PC-3 (cell line): Measurements from ENCODE around the gene TMEM170B. TPM values are rescaled to one million over a fixed set of nuclear protein-coding genes. Genes with fewer than 3 reads are reported as not detected.
A peak's percentile ranks its signal among the peaks of the same experiment; 100 is the strongest.

ENCODE experiments used
- ATAC-seq: fragments of 200-7000 bp; cut with Tn5 transposase; 2 replicates; pipeline ENCODE4 v1.9.1; 2020; ENCODE audit warnings: mild to moderate bottlenecking, moderate library complexity
- BruUV-seq: library from RNA; stranded (reverse); fragments of 400-500 nt; replicated peaks from 2 replicates; lab custom pipeline; 2021; lab: Mats Ljungman, UMichigan
- CTCF ChIA-PET: fragments of 300-600 bp; sonication (Branson Sonifier 250); formaldehyde crosslinking; loops from one replicate; lab custom pipeline; 2022; ENCODE audit warnings: antibody characterized with exemption; lab: Charles Lee
- POLR2A ChIA-PET: fragments of 300-600 bp; sonication (Branson Sonifier 250); formaldehyde crosslinking; loops from one replicate; lab custom pipeline; 2022; ENCODE audit warnings: antibody characterized with exemption; ENCODE audit not compliant: unreplicated experiment; lab: Charles Lee
- DNase-seq: peaks from one replicate; pipeline ENCODE4 v3.0.0-alpha.2; 2015
- H2AFZ ChIP-seq: fragments of 300-600 bp; sonication (generic); 2 replicates; pipeline ENCODE4 v1.6.0; 2016; ENCODE audit warnings: antibody characterized with exemption, low read length
- H3F3A ChIP-seq: fragments of 300-600 bp; sonication (generic); one replicate; pipeline ENCODE4 v1.6.0; 2017; ENCODE audit warnings: antibody characterized with exemption, low read length, control low read depth, mild to moderate bottlenecking; ENCODE audit not compliant: unreplicated experiment
- H3K27ac ChIP-seq: fragments of 300-600 bp; sonication (generic); 2 replicates; pipeline ENCODE4 v1.5.1; 2016; ENCODE audit warnings: mild to moderate bottlenecking, low read length
- H3K27me3 ChIP-seq: fragments of 300-600 bp; sonication (generic); 2 replicates; pipeline ENCODE4 v1.6.1; 2016; ENCODE audit warnings: low read length, mixed read lengths
- H3K36me3 ChIP-seq: fragments of 300-600 bp; sonication (generic); 2 replicates; pipeline ENCODE4 v1.6.1; 2016; ENCODE audit warnings: low read depth, mixed run types, low read length, mixed read lengths
- H3K4me1 ChIP-seq: fragments of 300-600 bp; sonication (generic); 2 replicates; pipeline ENCODE4 v1.5.1; 2016; ENCODE audit warnings: low read length; ENCODE audit not compliant: insufficient read depth
- H3K4me2 ChIP-seq: fragments of 300-600 bp; sonication (generic); 2 replicates; pipeline ENCODE4 v1.6.0; 2016; ENCODE audit warnings: low read length
- H3K4me3 ChIP-seq: fragments of 300-600 bp; sonication (generic); 2 replicates; pipeline ENCODE4 v1.5.1; 2016; ENCODE audit warnings: mild to moderate bottlenecking, low read length, mixed read lengths
- H3K79me2 ChIP-seq: fragments of 300-600 bp; sonication (generic); 2 replicates; pipeline ENCODE4 v1.6.1; 2017; ENCODE audit warnings: low read length, mixed read lengths
- H3K9ac ChIP-seq: fragments of 300-600 bp; sonication (generic); 2 replicates; pipeline ENCODE4 v1.6.0; 2016; ENCODE audit warnings: mild to moderate bottlenecking, low read length
- H3K9me2 ChIP-seq: fragments of 300-600 bp; sonication (generic); replicated peaks from 2 replicates; pipeline ENCODE4 v1.6.1; 2016; ENCODE audit warnings: mixed run types, low read length, mixed read lengths
- H3K9me3 ChIP-seq: fragments of 300-600 bp; sonication (generic); 2 replicates; pipeline ENCODE4 v1.6.1; 2016; ENCODE audit warnings: low read length, mixed read lengths
- H4K20me1 ChIP-seq: fragments of 300-600 bp; sonication (generic); 2 replicates; pipeline ENCODE4 v1.6.1; 2016; ENCODE audit warnings: low read length, mixed read lengths
- CTCF ChIP-seq: fragments of 300-600 bp; sonication (generic); conservative IDR thresholded peaks from 2 replicates; pipeline ENCODE4 v1.5.1; 2017; ENCODE audit warnings: antibody characterized with exemption, low read depth, mild to moderate bottlenecking, low read length
- EZH2 ChIP-seq: fragments of 300-600 bp; sonication (generic); IDR thresholded peaks from one replicate; pipeline ENCODE4 v1.6.1; 2017; ENCODE audit warnings: antibody characterized with exemption, mild to moderate bottlenecking, low read length; ENCODE audit not compliant: unreplicated experiment
- EZH2phosphoT487 ChIP-seq: fragments of 300-600 bp; sonication (generic); IDR thresholded peaks from 2 replicates; pipeline ENCODE4 v1.6.1; 2018; ENCODE audit warnings: mild to moderate bottlenecking, antibody characterized with exemption, low read length, borderline replicate concordance
- intact Hi-C: fragments of 100-400 bp; cut with micrococcal nuclease; formaldehyde crosslinking; loops from 2 replicates; pipeline ENCODE4 v1.9.0; 2023
- total RNA-seq: library from RNA; depleted of rRNA; stranded (reverse); fragments of >200 nt; gene quantifications from 2 replicates; pipeline ENCODE4 v1.2.3, GENCODE V29; 2014

The TMEM170B gene
- total RNA-seq, 1 experiment from 2014 or later: 0.66 TPM

- Histone ChIP-seq H3F3A (no peaks in the 10 kb centered on the region), H3K4me3 (no peak overlapping the region), H3K9me3 (no peaks in the 10 kb centered on the region), H3K36me3 (no peaks in the 10 kb centered on the region), H3K27me3 (no peaks in the 10 kb centered on the region), H3K4me1 (peaks cover 12% of the 10 kb centered on the region), H3K9me2 (peaks cover 4% of the 10 kb centered on the region; the same call in 1 of the 2 replicates), H4K20me1 (no peaks in the 10 kb centered on the region), H3K27ac (no peak overlapping the region), H3K79me2 (no peaks in the 10 kb centered on the region), H2AFZ (no peak overlapping the region), H3K4me2 (no peak overlapping the region), H3K9ac (no peak overlapping the region)
- intact Hi-C loops: no loop called here
- CTCF ChIA-PET: no interaction called here
- no peak for TF ChIP-seq CTCF
- TF ChIP-seq EZH2phosphoT487: no peak
- no peak for TF ChIP-seq EZH2
- BruUV-seq: no TSS peak
- no peak for DNase-seq
- POLR2A ChIA-PET: no interaction called here
- ATAC-seq: no peak
These were observed 93.5 kb downstream of the TMEM170B start for GRCh38 chr6:11631008-11631407.

- no peak overlapping the region; the same call in 1 of the 2 replicates for H2AFZ ChIP-seq
- no peak overlapping the region for H3K9ac ChIP-seq
- H4K20me1 ChIP-seq: no peaks in the 10 kb centered on the region
- H3K4me3 ChIP-seq: no peak overlapping the region
- H3K9me3 ChIP-seq: no peaks in the 10 kb centered on the region
- no TSS peak for BruUV-seq
- ChIA-PET POLR2A (no interaction called here), CTCF (no interaction called here)
- no peaks in the 10 kb centered on the region for H3K27me3 ChIP-seq
- TF ChIP-seq EZH2: no peak
- no peak for TF ChIP-seq CTCF
- no peak for TF ChIP-seq EZH2phosphoT487
- H3K9me2 ChIP-seq: peaks cover 4% of the 10 kb centered on the region; the same call in 1 of the 2 replicates
- H3F3A ChIP-seq: no peaks in the 10 kb centered on the region
- no peak overlapping the region for H3K4me2 ChIP-seq
- intact Hi-C loops: no loop called here
- H3K27ac ChIP-seq: no peak overlapping the region
- DNase-seq (no peak), ATAC-seq (no peak)
- peaks cover 12% of the 10 kb centered on the region for H3K4me1 ChIP-seq
- H3K79me2 ChIP-seq: no peaks in the 10 kb centered on the region
- H3K36me3 ChIP-seq: no peaks in the 10 kb centered on the region
These were observed 94.0 kb downstream of the TMEM170B start for GRCh38 chr6:11631539-11631938.

- H3K27me3 ChIP-seq: no peaks in the 10 kb centered on the region
- no peaks in the 10 kb centered on the region for H4K20me1 ChIP-seq
- no peak for TF ChIP-seq EZH2phosphoT487
- no peak for TF ChIP-seq EZH2
- TF ChIP-seq CTCF: no peak
- no peaks in the 10 kb centered on the region for H3F3A ChIP-seq
- H3K4me3 ChIP-seq: no peak overlapping the region
- BruUV-seq: no TSS peak
- no peak overlapping the region for H3K4me2 ChIP-seq
- peak; percentile 70 for DNase-seq
- intact Hi-C loops: no loop called here
- POLR2A ChIA-PET: no interaction called here
- peaks cover 12% of the 10 kb centered on the region for H3K4me1 ChIP-seq
- peak; percentile 98 for ATAC-seq
- no peaks in the 10 kb centered on the region for H3K9me3 ChIP-seq
- CTCF ChIA-PET: no interaction called here
- no peaks in the 10 kb centered on the region for H3K79me2 ChIP-seq
- H3K27ac ChIP-seq: no peak overlapping the region
- H3K36me3 ChIP-seq: no peaks in the 10 kb centered on the region
- H3K9me2 ChIP-seq: peaks cover 4% of the 10 kb centered on the region; the same call in 1 of the 2 replicates
- peak overlapping the region; percentile 35; the same call in 1 of the 2 replicates for H2AFZ ChIP-seq
- no peak overlapping the region for H3K9ac ChIP-seq
These were observed 94.7 kb downstream of the TMEM170B start for GRCh38 chr6:11632231-11632630.
